ENCODE measurements around the gene PEX11B. TPM values are rescaled to one million over a fixed set of nuclear protein-coding genes. Genes with fewer than 3 reads are reported as not detected.

The PEX11B gene
- total and polyA plus RNA-seq, 7 donors, result 19.3 to 36.3 (median 25.8) TPM

GRCh38 chr1:145918992-145919939 lies 749 bp upstream of the PEX11B start:
- Histone ChIP-seq H3K4me3 (peak overlapping the region; percentile 98), H3K27ac (peak overlapping the region; percentile 88), H3K4me1 (peaks cover 21% of the 10 kb centered on the region), H3K36me3 (ENCODE audit: insufficient read depth in 1 of 2, low read depth in 1 of 2) (peaks cover 3 to 61% of the 10 kb centered on the region in 2 donors), H3K27me3 (ENCODE audit: insufficient read depth in 3 of 3, low read length in 2 of 3) (no peaks in the 10 kb centered on the region), H3K9me3 (no peaks in the 10 kb centered on the region)
- DNase-seq (peak; percentile 66 to 86), ATAC-seq (peak; percentile 85 to 89 (median 88))
- TF ChIP-seq CTCF (IDR thresholded peaks at IDR 0.05), result no peak
- intact Hi-C loops (cut with DNase I), result loop anchor here (5.0 kb wide), 2 partner anchors 33 to 93 kb away; no protein-coding TSS in a partner anchor
- WGBS, 3 donors, result 2 to 5% (median 4%) methylated on average over 33 of the region's 33 CpGs

GRCh38 chr1:145917595-145917994 lies 922 bp downstream of the PEX11B start:
- Histone ChIP-seq H3K27ac (peak overlapping the region; percentile 88), H3K36me3 (ENCODE audit: insufficient read depth in 1 of 2, low read depth in 1 of 2) (peaks cover 3 to 61% of the 10 kb centered on the region in 2 donors)
- intact Hi-C loops (cut with DNase I), result loop anchor here (5.0 kb wide), 2 partner anchors 35 to 95 kb away; no protein-coding TSS in a partner anchor

GRCh38 chr1:145916745-145917144 lies 1.8 kb downstream of the PEX11B start:
- no peak for ATAC-seq
- H3K4me3 ChIP-seq, result peak overlapping the region; percentile 98
- H3K27ac ChIP-seq, result peak overlapping the region; percentile 88
- intact Hi-C loops (cut with DNase I), result loop anchor here (5.0 kb wide), 2 partner anchors 36 to 96 kb away; no protein-coding TSS in a partner anchor
- peaks cover 4 to 61% of the 10 kb centered on the region in 2 donors for H3K36me3 ChIP-seq (ENCODE audit: insufficient read depth in 1 of 2, low read depth in 1 of 2)
- no peak for TF ChIP-seq CTCF (IDR thresholded peaks at IDR 0.05)
- H3K4me1 ChIP-seq, result peaks cover 21% of the 10 kb centered on the region
- DNase-seq, result no peak
- no peaks in the 10 kb centered on the region for H3K27me3 ChIP-seq (ENCODE audit: insufficient read depth in 3 of 3, low read length in 2 of 3)
- no peaks in the 10 kb centered on the region for H3K9me3 ChIP-seq
- 80 to 81% (median 80%) methylated on average over 5 of the region's 5 CpGs for whole genome bisulfite sequencing, 3 donors

More at GRCh38 chr1:145917595-145917994, 922 bp downstream of the PEX11B start:
- Histone ChIP-seq H3K27me3 (ENCODE audit: insufficient read depth in 3 of 3, low read length in 2 of 3) (no peaks in the 10 kb centered on the region), H3K9me3 (no peaks in the 10 kb centered on the region), H3K4me3 (peak overlapping the region; percentile 98), H3K4me1 (peaks cover 21% of the 10 kb centered on the region)
- 47 to 66% (median 49%) methylated on average over 5 of the region's 5 CpGs for WGBS, 3 donors
- TF ChIP-seq CTCF (IDR thresholded peaks at IDR 0.05), result no peak
- ATAC-seq (peak in 3 of 4 donors; percentile 26 to 50 (median 40)), DNase-seq (no peak)

- no peak overlapping the region for H3K4me3 ChIP-seq
Observed at GRCh38 chr1:145912128-145912641, 6.3 kb downstream of the PEX11B start.

More at GRCh38 chr1:145912128-145912641, 6.3 kb downstream of the PEX11B start:
- DNase-seq (no peak), ATAC-seq (no peak)
- TF ChIP-seq CTCF (IDR thresholded peaks at IDR 0.05), result no peak
- Histone ChIP-seq H3K36me3 (ENCODE audit: insufficient read depth in 1 of 2, low read depth in 1 of 2) (peaks cover 14 to 65% of the 10 kb centered on the region in 2 donors), H3K4me1 (peaks cover 10% of the 10 kb centered on the region), H3K27ac (peak overlapping the region; percentile 4), H3K9me3 (no peaks in the 10 kb centered on the region), H3K27me3 (ENCODE audit: insufficient read depth in 3 of 3, low read length in 2 of 3) (no peaks in the 10 kb centered on the region)
- WGBS, 3 donors, result 74 to 82% (median 76%) methylated on average over 11 of the region's 11 CpGs
- intact Hi-C loops (cut with DNase I), result loop anchor here in 1 of 2 donors (5.0 kb wide), 1 partner anchor 65 kb away; the partner anchor contains the start of gene NUDT17

Measured in psoas muscle (tissue), 8 donors.